NCI-H82 (cell line): Measurements from ENCODE around the gene CRYBA1.
"Not testable (repeated sequence)": the region's sequence is repeated elsewhere in the genome, so short reads cannot be mapped to it uniquely, and the experiment has no call there.

Experiments used
- DNase-seq: peaks from one replicate; lab custom pipeline; 2025; lab: John Stamatoyannopoulos, UW

CRYBA1 gene

GRCh38 chr17:29246628-29247027, at the start of gene CRYBA1:
TSS of gene CRYBA1 (plus strand) at chr17:29246859. CDS start at chr17:29246864, 5 bp downstream.
- DNase-seq = no peak

DNA sequence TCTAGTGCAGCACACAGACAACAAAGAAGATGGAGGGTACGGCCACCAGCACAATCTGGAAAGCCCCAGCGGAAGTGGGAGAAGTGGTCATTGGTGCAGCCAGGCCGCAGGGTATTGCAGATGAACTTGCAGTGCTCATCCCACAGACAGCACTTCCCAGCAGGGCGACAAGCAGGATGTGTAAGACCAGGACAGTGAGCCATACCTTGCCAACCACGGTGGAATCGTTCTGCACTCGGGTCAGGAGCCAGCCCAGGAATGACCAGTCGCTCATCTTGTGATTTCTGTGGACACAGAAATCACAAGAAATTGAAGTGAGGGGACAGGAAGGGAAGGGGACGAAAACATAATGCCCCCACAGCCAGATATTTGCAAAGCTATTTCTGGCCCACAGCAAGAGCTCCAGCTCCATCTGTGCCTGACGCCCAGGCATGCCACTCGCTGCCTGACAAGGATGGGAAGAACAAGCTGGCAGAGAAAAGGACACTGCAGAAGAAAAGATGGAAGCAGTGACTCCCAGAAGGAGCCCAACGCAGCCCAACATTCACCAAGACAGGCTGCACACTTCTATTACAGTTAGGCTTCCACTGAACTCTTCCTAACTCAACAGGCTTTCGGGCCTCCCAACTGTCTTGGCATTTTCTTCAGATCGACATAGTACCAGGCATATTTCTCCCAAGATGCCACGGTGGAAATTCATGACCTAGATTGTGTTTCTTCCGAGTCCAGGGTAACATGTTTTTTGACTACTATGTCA, 49.0 kb upstream of the CRYBA1 start:
- no peak for DNase-seq

DNA sequence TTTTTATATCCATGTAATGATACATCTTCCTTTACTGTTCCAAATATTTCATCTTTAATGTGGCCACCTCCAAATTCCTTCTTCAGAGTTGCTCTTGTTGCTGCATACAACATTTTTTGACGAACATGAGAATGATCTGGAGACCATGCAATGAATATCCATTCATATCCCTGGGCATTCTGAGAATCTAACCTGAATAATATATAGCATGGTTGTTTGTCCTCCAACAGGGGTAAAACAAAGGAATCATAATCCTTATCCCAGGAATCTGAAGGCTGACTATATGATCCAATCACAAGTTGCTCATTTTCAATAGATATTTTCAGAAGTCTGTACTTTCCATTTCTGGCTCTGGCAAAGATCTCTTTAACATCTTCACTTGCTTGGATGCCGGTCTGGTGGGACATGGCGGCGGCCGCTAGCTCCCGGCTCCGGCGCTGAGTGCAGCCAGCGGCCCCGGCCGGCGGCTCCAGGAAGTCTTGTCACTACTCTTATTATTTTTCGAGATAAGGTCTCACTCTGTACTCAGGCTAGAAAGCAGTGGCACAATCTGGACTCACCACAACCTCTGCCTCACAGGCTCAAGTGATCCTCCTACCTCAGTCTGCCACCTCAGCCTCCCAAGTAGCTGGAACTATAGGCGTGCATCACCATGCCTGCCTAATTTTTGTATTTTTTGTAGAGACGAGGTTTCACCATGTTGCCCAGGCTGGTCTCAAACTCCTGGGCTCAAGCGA, 42.4 kb upstream of the CRYBA1 start:
- DNase-seq = not testable (repeated sequence)

DNA sequence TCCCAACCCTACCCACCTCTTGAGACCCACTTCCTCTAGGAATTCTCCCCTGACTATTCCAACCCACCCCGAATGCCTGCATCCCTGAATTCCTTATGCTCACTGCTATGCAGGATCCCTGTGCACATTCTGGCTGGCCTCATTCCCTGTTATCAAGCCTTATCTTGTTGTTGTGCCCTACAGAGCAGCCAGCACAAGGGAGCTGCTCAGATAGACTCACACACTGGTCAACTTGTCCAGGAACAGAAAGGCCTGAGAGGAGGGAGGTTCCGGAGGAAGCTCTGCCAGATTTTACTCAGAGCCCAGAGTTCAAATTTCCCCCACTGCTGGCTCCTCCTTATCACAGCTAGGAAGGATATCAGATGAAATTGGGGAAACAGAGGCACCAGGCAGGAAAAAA, 41.6 kb upstream of the CRYBA1 start:
- DNase-seq = no peak

GRCh38 chr17:29207975-29208374, 38.7 kb upstream of the CRYBA1 start:
- DNase-seq = no peak

GRCh38 chr17:29209073-29209472, 37.6 kb upstream of the CRYBA1 start:
- DNase-seq = no peak

- no peak for DNase-seq
These were observed 35.8 kb upstream of the CRYBA1 start for GRCh38 chr17:29210879-29211278.

- no peak for DNase-seq
These were observed 34.5 kb upstream of the CRYBA1 start for GRCh38 chr17:29212094-29212631.

DNA sequence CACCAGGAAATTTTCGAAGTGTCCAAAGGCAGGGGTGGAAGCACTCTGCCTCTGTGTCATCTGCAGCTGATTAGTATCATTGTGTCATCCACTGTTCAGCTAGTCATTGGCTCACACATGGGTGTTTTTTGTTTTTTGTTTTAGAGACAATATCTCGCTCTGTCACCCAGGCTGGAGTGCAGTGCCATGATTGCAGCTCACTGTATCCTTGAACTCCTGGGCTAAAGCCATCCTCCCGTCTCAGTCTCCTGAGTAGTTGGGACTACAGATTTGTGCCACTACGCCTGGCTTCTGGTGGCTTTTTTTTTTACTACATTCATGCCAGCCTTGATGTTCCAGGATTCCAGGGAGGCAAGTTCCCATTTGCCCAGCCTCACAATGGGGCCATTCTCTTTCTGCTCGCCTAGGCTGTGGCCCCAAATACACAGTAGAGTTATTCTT, 34.0 kb upstream of the CRYBA1 start:
- DNase-seq = no peak

GRCh38 chr17:29214215-29215146, 32.2 kb upstream of the CRYBA1 start:
- DNase-seq = no peak

DNA sequence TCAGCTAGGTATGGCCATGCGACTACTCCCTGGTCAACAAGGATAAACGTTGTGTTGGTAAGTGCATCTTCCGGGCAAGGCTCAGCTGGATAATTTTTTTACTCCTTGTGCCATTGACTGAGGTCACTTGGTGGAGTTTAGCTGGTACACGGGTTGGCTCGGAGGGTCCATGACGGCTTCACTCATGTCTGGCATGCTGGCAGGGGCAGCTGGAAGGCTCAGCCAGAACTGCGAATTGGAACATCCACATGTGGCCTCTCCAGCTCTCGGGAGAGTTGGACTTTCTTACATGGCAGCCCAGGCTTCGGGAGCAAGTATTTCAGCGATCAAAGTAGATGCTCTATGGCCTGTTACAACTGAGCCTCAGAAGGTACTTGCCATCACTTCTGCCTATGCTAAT, 31.5 kb upstream of the CRYBA1 start:
- no peak for DNase-seq

DNA sequence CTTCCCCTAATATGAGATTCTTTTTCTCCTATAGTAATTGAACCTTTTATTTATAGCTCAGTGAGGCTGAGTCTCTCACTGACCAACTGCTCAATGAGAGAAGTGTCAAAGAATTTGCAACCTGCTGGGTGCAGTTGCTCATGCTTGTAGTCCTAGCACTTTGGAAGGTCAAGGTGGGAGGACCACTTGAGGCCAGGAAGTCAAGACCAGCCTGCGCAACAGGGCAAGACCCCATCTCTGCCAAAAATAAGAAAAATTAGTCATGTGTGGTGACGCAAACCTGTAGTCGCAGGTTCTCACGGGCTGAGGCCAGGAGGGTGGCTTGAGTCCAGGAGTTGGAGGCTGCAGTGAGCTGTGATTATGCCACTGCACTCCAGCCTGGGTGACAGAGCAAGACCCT, 30.9 kb upstream of the CRYBA1 start:
- DNase-seq = no peak

- DNase-seq = no peak
These were observed 30.5 kb upstream of the CRYBA1 start for GRCh38 chr17:29216181-29216580.

DNA sequence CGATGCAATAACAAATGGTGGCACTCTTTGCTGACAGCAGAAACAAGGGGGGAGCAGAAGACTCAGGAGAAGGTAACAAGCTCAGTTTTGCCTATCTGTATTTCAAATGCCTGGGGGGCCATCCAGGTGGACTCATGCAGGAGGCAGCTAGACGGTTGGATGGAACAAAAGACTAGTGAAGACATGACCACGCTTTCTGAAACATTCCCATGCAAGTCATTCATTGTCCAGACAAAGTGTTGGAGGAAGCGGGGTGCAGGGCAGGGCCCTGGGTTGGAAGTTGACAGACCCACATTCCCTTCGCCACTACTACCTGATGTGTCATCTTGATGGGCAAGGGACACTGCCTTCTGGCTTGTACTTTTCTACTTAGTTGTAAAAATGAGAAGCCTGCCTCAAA, 29.8 kb upstream of the CRYBA1 start:
- DNase-seq = no peak

GRCh38 chr17:29219378-29220047, 27.1 kb upstream of the CRYBA1 start:
- DNase-seq = peak; percentile 92

DNA sequence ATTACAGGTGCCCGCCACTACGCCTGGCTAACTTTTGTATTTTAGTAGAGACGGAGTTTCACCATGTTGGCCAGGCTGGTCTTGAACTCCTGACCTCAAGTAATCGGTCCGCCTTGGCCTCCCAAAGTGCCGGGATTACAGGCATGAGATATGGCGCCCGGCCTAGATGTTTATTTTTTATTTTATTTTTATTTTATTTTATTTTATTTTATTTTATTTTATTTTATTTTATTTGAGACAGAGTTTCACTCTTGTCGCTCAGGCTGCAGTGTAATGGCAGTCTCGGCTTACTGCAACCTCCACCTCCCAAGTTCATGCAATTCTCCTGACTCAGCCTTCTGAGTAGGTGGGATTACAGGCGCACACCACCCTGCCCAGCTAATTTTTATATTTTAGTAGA, 25.3 kb upstream of the CRYBA1 start:
- DNase-seq = not testable (repeated sequence)

DNA sequence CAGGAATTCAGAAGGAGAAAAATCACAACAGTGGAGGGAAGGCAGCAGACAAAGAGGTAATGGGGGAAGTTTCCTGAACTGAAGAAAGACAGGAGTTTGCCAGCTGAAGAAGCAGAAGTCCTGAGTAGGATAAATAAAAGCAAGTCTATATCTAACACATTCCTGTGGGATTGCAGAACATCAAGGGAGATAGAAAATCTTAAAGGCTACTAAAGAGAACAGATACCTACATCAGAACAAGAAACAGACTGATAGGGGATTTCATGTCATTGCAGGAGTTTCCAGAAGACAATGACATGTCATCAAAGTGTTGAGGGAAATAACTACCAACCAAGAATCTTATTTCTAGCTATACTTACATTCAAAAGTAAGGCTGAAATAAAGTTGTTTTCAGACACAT, 21.3 kb upstream of the CRYBA1 start:
- DNase-seq = no peak

DNA sequence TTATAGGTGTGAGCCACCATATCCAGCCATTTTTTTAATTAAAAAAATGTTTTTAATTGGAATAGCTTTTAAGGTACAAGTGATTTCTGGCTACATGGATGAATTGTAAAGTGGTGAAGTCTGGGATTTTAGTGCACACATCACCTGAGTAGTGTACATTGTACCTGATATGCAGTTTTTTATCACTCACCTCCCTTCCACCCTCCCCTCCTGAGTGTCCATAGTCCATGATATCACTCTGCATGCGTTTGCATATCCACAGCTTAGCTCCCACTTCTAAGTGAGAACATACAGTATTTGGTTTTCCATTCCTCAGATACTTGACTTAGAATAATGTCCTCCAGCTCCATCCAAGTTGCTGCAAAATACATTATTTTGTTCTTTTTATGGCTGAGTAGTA, 13.4 kb upstream of the CRYBA1 start:
- DNase-seq = no peak

GRCh38 chr17:29234972-29235371, 11.7 kb upstream of the CRYBA1 start:
- DNase-seq = not testable (repeated sequence)

- DNase-seq = no peak
These were observed 10.8 kb upstream of the CRYBA1 start for GRCh38 chr17:29235904-29236303.

DNA sequence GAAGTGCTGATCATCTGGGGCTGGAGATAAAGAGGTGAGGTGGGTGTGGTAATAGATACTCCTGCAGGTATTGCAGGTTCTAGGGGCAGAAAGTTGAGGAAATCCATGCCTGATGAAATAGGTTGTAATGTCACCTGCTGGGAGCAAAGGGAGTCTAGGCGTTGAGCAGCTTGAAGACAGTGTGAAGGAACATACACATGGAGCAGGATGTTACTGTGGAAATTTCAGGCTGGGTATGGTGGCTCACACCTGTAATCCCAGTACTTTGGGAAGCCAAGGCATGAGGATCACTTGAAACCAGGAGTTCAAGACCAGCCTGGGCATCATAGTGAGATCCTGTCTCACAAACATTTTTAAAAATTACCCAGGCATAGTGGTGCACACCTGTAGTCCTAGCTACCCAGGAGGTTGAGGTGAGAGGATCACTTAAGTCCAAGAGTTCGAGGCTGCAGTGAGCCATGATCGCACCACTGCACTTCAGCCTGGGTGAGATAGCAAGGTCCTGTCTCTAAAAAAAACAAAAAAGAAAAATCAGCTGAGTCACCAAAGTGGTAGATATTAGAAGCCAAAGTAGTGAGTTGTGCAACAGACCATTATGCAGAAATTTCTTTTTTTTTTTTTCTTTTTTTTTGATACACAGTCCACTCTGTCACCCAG, 9.1 kb upstream of the CRYBA1 start:
- no peak for DNase-seq
